Suprapubic skin (tissue), 4 donors: Measurements from ENCODE around the gene ATP5MC3.

Source experiments
- EP300 ChIP-seq: sonication (generic); formaldehyde crosslinking; IDR thresholded peaks from one replicate; pipeline ENCODE4 v1.6.1; 2017; ENCODE audit warnings: antibody characterized with exemption
- POLR2A ChIP-seq, 2 donors: fragments of 450-650 bp; IDR thresholded peaks; one replicate each; pipeline ENCODE4 v1.6.1; 2017; ENCODE audit warnings: antibody characterized with exemption in 2 of 2, mild to moderate bottlenecking in 2 of 2, moderate library complexity in 2 of 2
- POLR2AphosphoS5 ChIP-seq, 3 donors: sonication (generic); formaldehyde crosslinking; IDR thresholded peaks; one replicate each; pipeline ENCODE4 v1.6.1; 2017; ENCODE audit warnings: antibody characterized with exemption in 3 of 3
- TF ChIP-seq, protein P1 (sequence below), 2 donors: fragments of 200-600 bp in 1 of 2; fragments of 450-650 bp in 1 of 2; sonication (generic) in 1 of 2; IDR thresholded peaks; one replicate each; pipeline ENCODE4 v1.5.1; 2016 to 2019; ENCODE audit warnings: antibody characterized with exemption in 2 of 2, mild to moderate bottlenecking in 1 of 2, moderate library complexity in 1 of 2

DNA sequence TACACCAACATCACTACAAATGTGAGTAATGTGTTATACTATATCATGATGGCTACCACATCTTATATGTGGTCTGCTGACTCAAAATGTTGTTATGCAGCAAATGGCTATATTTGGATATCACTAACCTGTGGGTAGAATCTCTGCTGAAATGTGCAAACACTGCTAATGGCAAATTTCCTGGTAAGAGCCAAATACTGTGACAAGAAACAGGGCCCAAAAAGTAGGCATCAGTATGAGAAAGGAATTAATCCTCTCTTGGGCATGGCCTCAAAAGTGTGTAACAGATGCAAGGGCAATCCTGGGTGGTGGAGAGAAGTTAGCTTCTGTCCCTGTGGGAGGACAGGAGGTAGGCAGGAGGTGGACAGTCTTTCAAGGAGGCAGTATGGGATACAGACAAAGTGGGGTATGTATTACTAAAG lies 26.8 kb downstream of the ATP5MC3 start:
- TF ChIP-seq POLR2A (IDR thresholded peaks at IDR 0.05) (no peak), POLR2AphosphoS5 (IDR thresholded peaks at IDR 0.05) (no peak), EP300 (no peak)
- TF ChIP-seq, protein P1, sequence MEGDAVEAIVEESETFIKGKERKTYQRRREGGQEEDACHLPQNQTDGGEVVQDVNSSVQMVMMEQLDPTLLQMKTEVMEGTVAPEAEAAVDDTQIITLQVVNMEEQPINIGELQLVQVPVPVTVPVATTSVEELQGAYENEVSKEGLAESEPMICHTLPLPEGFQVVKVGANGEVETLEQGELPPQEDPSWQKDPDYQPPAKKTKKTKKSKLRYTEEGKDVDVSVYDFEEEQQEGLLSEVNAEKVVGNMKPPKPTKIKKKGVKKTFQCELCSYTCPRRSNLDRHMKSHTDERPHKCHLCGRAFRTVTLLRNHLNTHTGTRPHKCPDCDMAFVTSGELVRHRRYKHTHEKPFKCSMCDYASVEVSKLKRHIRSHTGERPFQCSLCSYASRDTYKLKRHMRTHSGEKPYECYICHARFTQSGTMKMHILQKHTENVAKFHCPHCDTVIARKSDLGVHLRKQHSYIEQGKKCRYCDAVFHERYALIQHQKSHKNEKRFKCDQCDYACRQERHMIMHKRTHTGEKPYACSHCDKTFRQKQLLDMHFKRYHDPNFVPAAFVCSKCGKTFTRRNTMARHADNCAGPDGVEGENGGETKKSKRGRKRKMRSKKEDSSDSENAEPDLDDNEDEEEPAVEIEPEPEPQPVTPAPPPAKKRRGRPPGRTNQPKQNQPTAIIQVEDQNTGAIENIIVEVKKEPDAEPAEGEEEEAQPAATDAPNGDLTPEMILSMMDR (IDR thresholded peaks at IDR 0.05), result no peak
